Spleen (tissue), 11 donors: ENCODE measurements around the gene ALDH3B1. TPM values are rescaled to one million over a fixed set of nuclear protein-coding genes. Genes with fewer than 3 reads are reported as not detected.

ENCODE experiments used
- DNase-seq: peaks from one replicate; pipeline ENCODE4 v3.0.0-alpha.2; 2020
- H3K27ac ChIP-seq, 8 donors: fragments of 200-600 bp; sonication (generic) in 7 of 8; 1 replicate in 4 of 8; 2 replicates in 4 of 8; pipeline versions ENCODE4 v1.5.0 to v1.8.0; 2016 to 2021; ENCODE audit warnings: inconsistent platforms in 4 of 8, mild to moderate bottlenecking in 4 of 8, moderate library complexity in 1 of 8
- H3K27me3 ChIP-seq, 7 donors: fragments of 200-600 bp; sonication (generic) in 6 of 7; replicated peaks in 1 of 7; 1 replicate in 4 of 7; 2 replicates in 3 of 7; pipeline versions ENCODE4 v1.5.0 to v1.8.0; 2016 to 2021; ENCODE audit warnings: inconsistent platforms in 3 of 7, mild to moderate bottlenecking in 1 of 7
- H3K36me3 ChIP-seq, 6 donors: fragments of 200-600 bp; sonication (generic) in 5 of 6; 1 replicate in 4 of 6; 2 replicates in 2 of 6; pipeline versions ENCODE4 v1.5.0 to v1.8.0; 2016 to 2021; ENCODE audit warnings: inconsistent platforms in 2 of 6
- H3K4me1 ChIP-seq, 6 donors: fragments of 200-600 bp; sonication (generic) in 5 of 6; 1 replicate in 3 of 6; 2 replicates in 3 of 6; pipeline versions ENCODE4 v1.5.0 to v1.8.0; 2016 to 2021; ENCODE audit warnings: inconsistent platforms in 3 of 6
- H3K4me3 ChIP-seq, 8 donors: fragments of 200-600 bp; sonication (generic) in 7 of 8; 1 replicate in 4 of 8; 2 replicates in 4 of 8; pipeline versions ENCODE4 v1.5.0 to v1.8.0; 2016 to 2021; ENCODE audit warnings: inconsistent platforms in 4 of 8, mild to moderate bottlenecking in 4 of 8, moderate library complexity in 2 of 8
- H3K9me3 ChIP-seq, 8 donors: fragments of 200-600 bp; sonication (generic) in 7 of 8; 1 replicate in 4 of 8; 2 replicates in 4 of 8; pipeline versions ENCODE4 v1.5.0 to v1.8.0; 2016 to 2021; ENCODE audit warnings: inconsistent platforms in 4 of 8
- POLR2A ChIP-seq, 3 donors: fragments of 450-650 bp; IDR thresholded peaks; one replicate each; pipeline ENCODE4 v1.5.1; 2017; ENCODE audit warnings: antibody characterized with exemption in 3 of 3, mild to moderate bottlenecking in 1 of 3
- POLR2AphosphoS5 ChIP-seq, 3 donors: sonication (generic); formaldehyde crosslinking; IDR thresholded peaks; one replicate each; pipeline ENCODE4 v1.5.1; 2017; ENCODE audit warnings: antibody characterized with exemption in 3 of 3
- WGBS, 5 donors: extraction: QIAGEN DNeasy Blood & Tissue Kit in 3 of 5; methylation state at CpG; one replicate each; pipeline versions ENCODE4 v1.1.5 to v1.1.7; 2013 to 2018; 5-methylcytosine and 5-hydroxymethylcytosine counted together
- intact Hi-C: fragments of 100-400 bp; cut with DNase I; formaldehyde crosslinking; loops from one replicate; pipeline ENCODE4 v1.15.0; 2023; ENCODE audit warnings: low total_unique reads
- polyA plus RNA-seq, 3 donors: library from polyadenylated mRNA; stranded (reverse); fragments of 200-250 nt; gene quantifications; one replicate each; pipeline ENCODE4 v1.2.1, GENCODE V29; 2013
- total RNA-seq, 7 donors: library from RNA; depleted of rRNA in 3 of 7; stranded (reverse); fragments of >200 nt in 3 of 7; fragmentation: NEBNext Ultra II Directional in 4 of 7; extraction: Animal tissue kit (Norgen Biotek cat#: 25700) in 4 of 7; gene quantifications; one replicate each; pipeline versions ENCODE4 v1.1.0 to v1.2.1, GENCODE V29; 2016 to 2021
- TF ChIP-seq, protein P1 (sequence below), 11 experiments: fragments of 200-600 bp in 7 of 11; fragments of 450-650 bp in 4 of 11; sonication (generic) in 4 of 11; IDR thresholded peaks in 8 of 11; conservative IDR thresholded peaks in 3 of 11; 1 replicate in 7 of 11; 2 replicates in 4 of 11; pipeline versions ENCODE4 v1.4.0 to v1.8.0; 2016 to 2021; ENCODE audit warnings: antibody characterized with exemption in 11 of 11, inconsistent platforms in 4 of 11, mild to moderate bottlenecking in 1 of 11
- donor health status: healthy with polysubstance abuse.
- donor health status: DM: no; HTN: no; CAD: no; lungs with moderate emphysema.
- donor health status: DM: no; HTN: no; CAD: no.
- donor health status: Bipolar disorder and iron deficiency.
- donor health status: healthy.
- donor health status: DM: no; HTN: no; CAD: no.
- donor health status: DM: yes; HTN: yes; CAD: no.

Gene ALDH3B1
- total and polyA plus RNA-seq, 10 donors: 7.8 to 46.8 (median 32.0) TPM

DNA sequence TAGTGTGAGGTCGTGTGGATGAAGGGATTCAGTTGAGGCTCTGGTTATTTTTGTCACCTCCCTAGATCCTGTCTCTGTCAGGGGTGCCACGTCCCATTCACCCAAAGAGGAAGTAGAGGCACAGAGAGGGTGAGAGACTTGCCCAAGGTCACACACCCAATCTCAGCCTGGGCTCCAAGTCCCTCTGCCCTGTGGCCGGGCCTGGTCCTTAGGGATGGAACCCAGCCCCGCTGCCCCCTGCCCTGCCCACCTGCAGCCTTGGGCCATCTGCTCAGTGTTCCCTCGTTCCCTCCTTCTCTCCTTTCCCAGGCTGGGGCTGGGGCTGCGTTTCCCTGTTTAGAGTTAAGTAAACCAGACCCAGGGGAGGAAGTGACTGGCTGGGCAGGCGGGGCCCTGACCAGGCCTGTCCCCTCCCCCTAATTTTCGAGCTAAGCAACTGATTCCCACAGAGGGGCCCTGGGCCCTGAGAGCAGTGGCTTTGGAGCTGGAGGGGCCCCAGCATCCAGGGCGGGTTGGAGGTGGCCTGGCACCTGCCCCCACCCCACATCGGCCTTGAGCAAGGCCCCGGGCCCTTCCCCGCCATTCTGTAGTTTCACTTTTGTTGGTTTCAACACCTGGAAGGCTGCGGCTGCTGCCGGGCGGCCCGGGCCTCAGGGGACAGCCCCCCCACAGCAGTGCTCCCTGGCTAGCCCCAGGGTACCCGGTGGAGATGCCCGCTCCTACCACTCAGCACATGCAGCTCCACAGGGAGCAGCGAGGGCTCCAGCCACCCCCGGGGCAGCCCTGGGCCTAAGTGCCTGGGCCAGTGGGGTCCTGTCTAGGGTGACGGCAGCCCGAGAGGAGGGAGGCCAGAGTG is 30.2 kb downstream of the ALDH3B1 start:
- no peaks in the 10 kb centered on the region for H3K27me3 ChIP-seq
- H3K27ac ChIP-seq: peak overlapping the region; percentile 85 to 97 (median 92)
- H3K4me3 ChIP-seq: peak overlapping the region; percentile 67 to 97 (median 86)
- DNase-seq: peak; percentile 93
- peaks cover 0 to 53% (median 41%) of the 10 kb centered on the region in 6 donors for H3K36me3 ChIP-seq
- H3K9me3 ChIP-seq: no peaks in the 10 kb centered on the region
- intact Hi-C loops: no loop called here
- 2 to 9% (median 3%) methylated on average over 14 to 22 of the region's 22 CpGs for WGBS, 5 donors
- TF ChIP-seq, protein P1, sequence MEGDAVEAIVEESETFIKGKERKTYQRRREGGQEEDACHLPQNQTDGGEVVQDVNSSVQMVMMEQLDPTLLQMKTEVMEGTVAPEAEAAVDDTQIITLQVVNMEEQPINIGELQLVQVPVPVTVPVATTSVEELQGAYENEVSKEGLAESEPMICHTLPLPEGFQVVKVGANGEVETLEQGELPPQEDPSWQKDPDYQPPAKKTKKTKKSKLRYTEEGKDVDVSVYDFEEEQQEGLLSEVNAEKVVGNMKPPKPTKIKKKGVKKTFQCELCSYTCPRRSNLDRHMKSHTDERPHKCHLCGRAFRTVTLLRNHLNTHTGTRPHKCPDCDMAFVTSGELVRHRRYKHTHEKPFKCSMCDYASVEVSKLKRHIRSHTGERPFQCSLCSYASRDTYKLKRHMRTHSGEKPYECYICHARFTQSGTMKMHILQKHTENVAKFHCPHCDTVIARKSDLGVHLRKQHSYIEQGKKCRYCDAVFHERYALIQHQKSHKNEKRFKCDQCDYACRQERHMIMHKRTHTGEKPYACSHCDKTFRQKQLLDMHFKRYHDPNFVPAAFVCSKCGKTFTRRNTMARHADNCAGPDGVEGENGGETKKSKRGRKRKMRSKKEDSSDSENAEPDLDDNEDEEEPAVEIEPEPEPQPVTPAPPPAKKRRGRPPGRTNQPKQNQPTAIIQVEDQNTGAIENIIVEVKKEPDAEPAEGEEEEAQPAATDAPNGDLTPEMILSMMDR (IDR thresholded peaks at IDR 0.05 in 8 of 11, conservative IDR thresholded peaks at IDR 0.05 in 3 of 11): no peak
- TF ChIP-seq POLR2AphosphoS5 (IDR thresholded peaks at IDR 0.05): peak; percentile 38 to 80 (median 59)
- H3K4me1 ChIP-seq: peaks cover 40 to 82% (median 66%) of the 10 kb centered on the region in 6 donors

DNA sequence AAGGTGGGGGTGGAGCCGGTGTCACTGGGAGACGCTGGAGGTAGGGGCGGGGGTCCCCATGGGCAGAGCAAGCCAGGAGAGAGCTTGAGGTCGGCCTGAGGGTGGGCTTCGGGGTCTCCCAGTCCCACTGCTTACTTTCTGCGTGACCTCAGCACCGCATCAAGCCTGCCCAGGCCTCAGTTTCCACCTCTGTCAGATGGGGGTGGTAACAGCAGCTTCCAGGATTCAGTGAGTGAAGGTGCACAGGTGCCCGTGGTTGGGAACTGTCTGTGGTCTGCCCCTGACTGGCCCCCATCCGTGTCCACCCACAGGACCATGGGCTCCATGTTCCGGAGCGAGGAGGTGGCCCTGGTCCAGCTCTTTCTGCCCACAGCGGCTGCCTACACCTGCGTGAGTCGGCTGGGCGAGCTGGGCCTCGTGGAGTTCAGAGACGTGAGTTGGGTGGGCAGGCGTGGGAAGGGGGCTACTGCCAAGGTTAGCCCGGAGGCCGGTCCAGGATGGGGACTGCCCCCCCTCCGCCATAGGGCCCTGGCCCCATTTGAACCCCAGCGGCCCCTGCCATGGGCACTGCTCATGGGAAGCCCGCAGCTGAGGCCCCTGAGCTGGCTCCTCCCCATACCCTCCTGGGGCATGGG is 30.9 kb downstream of the ALDH3B1 start:
- H3K9me3 ChIP-seq: no peaks in the 10 kb centered on the region
- peaks cover 37 to 75% (median 62%) of the 10 kb centered on the region in 6 donors for H3K4me1 ChIP-seq
- DNase-seq: peak; percentile 84
- TF ChIP-seq, protein P1 (IDR thresholded peaks at IDR 0.05 in 8 of 11, conservative IDR thresholded peaks at IDR 0.05 in 3 of 11): no peak
- TF ChIP-seq POLR2A (IDR thresholded peaks at IDR 0.05) (no peak), POLR2AphosphoS5 (IDR thresholded peaks at IDR 0.05) (no peak)
- H3K4me3 ChIP-seq: peak overlapping the region; percentile 67 to 97 (median 86)
- 70 to 81% (median 77%) methylated on average over 18 to 23 of the region's 23 CpGs for WGBS, 5 donors
- H3K27me3 ChIP-seq: no peaks in the 10 kb centered on the region
- H3K27ac ChIP-seq: peak overlapping the region; percentile 85 to 97 (median 92)
- intact Hi-C loops: no loop called here
- peaks cover 0 to 53% (median 48%) of the 10 kb centered on the region in 6 donors for H3K36me3 ChIP-seq

DNA sequence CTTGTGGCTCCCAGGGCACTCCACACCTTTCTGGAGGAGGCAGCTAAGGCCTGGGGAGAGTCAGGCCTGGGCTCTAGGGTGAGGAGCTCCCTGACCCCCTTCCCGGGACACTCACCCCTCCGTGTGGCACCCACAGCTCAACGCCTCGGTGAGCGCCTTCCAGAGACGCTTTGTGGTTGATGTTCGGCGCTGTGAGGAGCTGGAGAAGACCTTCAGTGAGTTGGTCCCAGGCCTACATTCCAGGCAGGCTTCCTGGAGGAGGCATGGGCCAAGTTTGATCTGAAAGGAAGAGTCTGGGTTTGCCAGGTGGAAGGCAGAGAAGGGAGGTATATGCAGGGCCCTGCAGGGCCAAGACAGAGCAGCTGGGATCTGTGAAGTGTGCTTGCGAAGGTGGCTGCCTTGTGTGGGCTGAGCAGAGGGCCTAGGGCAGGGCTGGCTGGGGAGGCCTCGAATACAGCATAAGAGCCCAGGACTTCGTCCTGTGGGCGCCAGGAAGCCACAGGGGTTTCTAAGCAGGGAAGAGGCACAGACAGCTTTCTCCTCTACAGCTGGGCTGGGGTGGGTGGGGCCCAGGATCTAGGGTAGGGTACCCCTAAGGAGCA is 31.6 kb downstream of the ALDH3B1 start:
- Histone ChIP-seq H3K4me3 (peak overlapping the region in 2 of 8 donors; percentile 82 to 97), H3K9me3 (no peaks in the 10 kb centered on the region), H3K36me3 (peaks cover 0 to 58% (median 55%) of the 10 kb centered on the region in 6 donors), H3K27ac (peak overlapping the region in 6 of 8 donors; percentile 85 to 97 (median 94)), H3K4me1 (peaks cover 31 to 68% (median 56%) of the 10 kb centered on the region in 6 donors), H3K27me3 (no peaks in the 10 kb centered on the region)
- intact Hi-C loops: no loop called here
- DNase-seq: no peak
- 73 to 84% (median 82%) methylated on average over 11 to 12 of the region's 12 CpGs for WGBS, 5 donors
- TF ChIP-seq, protein P1 (IDR thresholded peaks at IDR 0.05 in 8 of 11, conservative IDR thresholded peaks at IDR 0.05 in 3 of 11): no peak
- TF ChIP-seq POLR2AphosphoS5 (IDR thresholded peaks at IDR 0.05): no peak
- TF ChIP-seq POLR2A (IDR thresholded peaks at IDR 0.05): no peak
